Measurements from ENCODE around the gene CACNB4. TPM values are rescaled to one million over a fixed set of nuclear protein-coding genes. Genes with fewer than 3 reads are reported as not detected.
A peak's percentile ranks its signal among the peaks of the same experiment; 100 is the strongest.
"Not testable (repeated sequence)": the region's sequence is repeated elsewhere in the genome, so short reads cannot be mapped to it uniquely, and the experiment has no call there.

CACNB4 gene
- total RNA-seq, 1 donor from 2014 or later, result 5.6 TPM

- DNase-seq (ENCODE audit: extremely low spot score, unreplicated experiment), result no peak
- peaks cover 13% of the 10 kb centered on the region for H3K27me3 Mint-ChIP-seq
- TF ChIP-seq, protein P1, sequence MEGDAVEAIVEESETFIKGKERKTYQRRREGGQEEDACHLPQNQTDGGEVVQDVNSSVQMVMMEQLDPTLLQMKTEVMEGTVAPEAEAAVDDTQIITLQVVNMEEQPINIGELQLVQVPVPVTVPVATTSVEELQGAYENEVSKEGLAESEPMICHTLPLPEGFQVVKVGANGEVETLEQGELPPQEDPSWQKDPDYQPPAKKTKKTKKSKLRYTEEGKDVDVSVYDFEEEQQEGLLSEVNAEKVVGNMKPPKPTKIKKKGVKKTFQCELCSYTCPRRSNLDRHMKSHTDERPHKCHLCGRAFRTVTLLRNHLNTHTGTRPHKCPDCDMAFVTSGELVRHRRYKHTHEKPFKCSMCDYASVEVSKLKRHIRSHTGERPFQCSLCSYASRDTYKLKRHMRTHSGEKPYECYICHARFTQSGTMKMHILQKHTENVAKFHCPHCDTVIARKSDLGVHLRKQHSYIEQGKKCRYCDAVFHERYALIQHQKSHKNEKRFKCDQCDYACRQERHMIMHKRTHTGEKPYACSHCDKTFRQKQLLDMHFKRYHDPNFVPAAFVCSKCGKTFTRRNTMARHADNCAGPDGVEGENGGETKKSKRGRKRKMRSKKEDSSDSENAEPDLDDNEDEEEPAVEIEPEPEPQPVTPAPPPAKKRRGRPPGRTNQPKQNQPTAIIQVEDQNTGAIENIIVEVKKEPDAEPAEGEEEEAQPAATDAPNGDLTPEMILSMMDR (conservative IDR thresholded peaks at IDR 0.05), result no peak
- no peak overlapping the region for H3K4me3 Mint-ChIP-seq
- H3K27ac Mint-ChIP-seq, result no peak overlapping the region
- peaks cover 5% of the 10 kb centered on the region for H3K4me1 Mint-ChIP-seq (ENCODE audit: unreplicated experiment)
- H3K36me3 Mint-ChIP-seq, result no peaks in the 10 kb centered on the region
- no peaks in the 10 kb centered on the region for H3K9me3 Mint-ChIP-seq
Measured at GRCh38 chr2:152033011-152033925, 65.6 kb downstream of the CACNB4 start.

DNA sequence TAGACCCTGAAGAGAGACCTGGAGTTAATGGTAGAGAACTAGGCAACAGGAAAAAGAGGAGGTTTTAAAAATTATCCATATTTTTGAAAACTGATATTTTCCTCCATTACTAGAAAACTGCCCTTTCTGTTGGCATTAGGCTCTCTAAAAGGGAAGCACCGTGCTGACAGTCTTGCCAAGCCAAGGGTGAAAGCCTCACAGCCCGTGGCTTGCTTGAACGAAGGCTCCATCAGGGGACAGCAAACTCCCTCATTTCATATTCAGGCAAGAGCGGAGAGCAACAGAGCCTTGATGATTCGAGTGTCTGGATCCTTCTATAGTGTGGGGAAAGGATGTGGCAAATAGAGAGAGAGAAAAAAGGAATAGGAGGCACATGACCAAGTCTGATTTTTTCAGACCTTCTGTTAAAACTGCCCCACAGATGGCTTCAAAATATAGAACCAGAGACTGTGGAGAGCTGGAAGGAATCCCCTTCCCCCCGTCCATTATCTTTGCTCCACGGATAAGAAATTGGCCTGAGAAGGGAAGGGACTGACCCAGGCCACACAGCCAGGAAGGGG lies 67.0 kb downstream of the CACNB4 start:
- Mint-ChIP-seq H3K4me3 (no peak overlapping the region), H3K27me3 (peaks cover 13% of the 10 kb centered on the region), H3K36me3 (no peaks in the 10 kb centered on the region), H3K27ac (no peak overlapping the region), H3K4me1 (ENCODE audit: unreplicated experiment) (no peaks in the 10 kb centered on the region), H3K9me3 (no peaks in the 10 kb centered on the region)
- TF ChIP-seq, protein P1 (conservative IDR thresholded peaks at IDR 0.05), result no peak
- no peak for DNase-seq (ENCODE audit: extremely low spot score, unreplicated experiment)

- DNase-seq (ENCODE audit: extremely low spot score, unreplicated experiment), result not testable (repeated sequence)
- peaks cover 13% of the 10 kb centered on the region for H3K27me3 Mint-ChIP-seq
Measured at GRCh38 chr2:152030596-152031328, 68.1 kb downstream of the CACNB4 start.

GRCh38 chr2:152028182-152028862 lies 70.5 kb downstream of the CACNB4 start:
- H3K36me3 Mint-ChIP-seq, result no peaks in the 10 kb centered on the region

More at GRCh38 chr2:152030596-152031328, 68.1 kb downstream of the CACNB4 start:
- H3K36me3 Mint-ChIP-seq; H3K4me3 Mint-ChIP-seq; H3K4me1 Mint-ChIP-seq (ENCODE audit: unreplicated experiment); H3K9me3 Mint-ChIP-seq; H3K27ac Mint-ChIP-seq: not testable (repeated sequence)

GRCh38 chr2:152025678-152026287 lies 73.1 kb downstream of the CACNB4 start:
- TF ChIP-seq, protein P1 (conservative IDR thresholded peaks at IDR 0.05), result peak; percentile 99
- Mint-ChIP-seq H3K9me3 (no peaks in the 10 kb centered on the region), H3K27ac (no peak overlapping the region), H3K4me1 (ENCODE audit: unreplicated experiment) (peaks cover 8% of the 10 kb centered on the region), H3K4me3 (peak overlapping the region; percentile 82), H3K27me3 (peaks cover 10% of the 10 kb centered on the region), H3K36me3 (no peaks in the 10 kb centered on the region)
- DNase-seq (ENCODE audit: extremely low spot score, unreplicated experiment), result peak; percentile 82

More at GRCh38 chr2:152028182-152028862, 70.5 kb downstream of the CACNB4 start:
- DNase-seq (ENCODE audit: extremely low spot score, unreplicated experiment), result no peak
- Mint-ChIP-seq H3K27ac (no peak overlapping the region), H3K27me3 (peaks cover 3% of the 10 kb centered on the region), H3K9me3 (no peaks in the 10 kb centered on the region), H3K4me1 (ENCODE audit: unreplicated experiment) (peaks cover 8% of the 10 kb centered on the region), H3K4me3 (no peak overlapping the region)
- TF ChIP-seq, protein P1 (conservative IDR thresholded peaks at IDR 0.05), result no peak

Data from type B pancreatic cell (in vitro differentiated cells).